Testis (tissue), 3 donors: ENCODE data around the gene NHEJ1. TPM values are rescaled to one million over a fixed set of nuclear protein-coding genes. Genes with fewer than 3 reads are reported as not detected.
"Not testable (repeated sequence)": the region's sequence is repeated elsewhere in the genome, so short reads cannot be mapped to it uniquely, and the experiment has no call there.

Experiments used
- DNase-seq: peaks from one replicate; pipeline ENCODE4 v3.0.0-alpha.2; 2019
- H3K27ac ChIP-seq, 2 donors: fragments of 200-600 bp; sonication (generic); one replicate each; pipeline ENCODE4 v1.5.1; 2019
- H3K27me3 ChIP-seq: fragments of 200-600 bp; sonication (generic); one replicate; pipeline ENCODE4 v1.5.1; 2019
- H3K36me3 ChIP-seq: fragments of 200-600 bp; sonication (generic); one replicate; pipeline ENCODE4 v1.5.1; 2017; ENCODE audit warnings: low read depth; ENCODE audit errors: missing control alignments
- H3K4me1 ChIP-seq: fragments of 200-600 bp; sonication (generic); one replicate; pipeline ENCODE4 v1.5.1; 2019
- H3K4me3 ChIP-seq, 2 donors: fragments of 200-600 bp; sonication (generic); one replicate each; pipeline ENCODE4 v1.5.1; 2017 to 2019
- H3K9me3 ChIP-seq: fragments of 200-600 bp; sonication (generic); one replicate; pipeline ENCODE4 v1.5.1; 2017
- CTCF ChIP-seq, 3 experiments: fragments of 450-650 bp in 2 of 3; fragments of 200-600 bp in 1 of 3; sonication (generic) in 1 of 3; IDR thresholded peaks; one replicate each; pipeline ENCODE4 v1.5.1; 2016 to 2019; ENCODE audit warnings: antibody characterized with exemption in 3 of 3, mild to moderate bottlenecking in 2 of 3, moderate library complexity in 1 of 3
- POLR2A ChIP-seq: fragments of 450-650 bp; IDR thresholded peaks from one replicate; pipeline ENCODE4 v1.6.1; 2017; ENCODE audit warnings: antibody characterized with exemption, mild to moderate bottlenecking, moderate library complexity
- whole genome bisulfite sequencing, 2 donors: methylation state at CpG; one replicate each; pipeline ENCODE4 v1.1.5; 2018; 5-methylcytosine and 5-hydroxymethylcytosine counted together
- intact Hi-C: fragments of 100-400 bp; cut with DNase I; formaldehyde crosslinking; loops from one replicate; pipeline ENCODE4 v1.15.1; 2023; ENCODE audit warnings: low total_unique reads
- polyA plus RNA-seq: library from polyadenylated mRNA; stranded (reverse); fragments of 350-450 nt; fragmentation: Illumina TruSeq; extraction: RNeasy Lipid Tissue Mini Kit (QIAGEN cat#74804); gene quantifications from one replicate; pipeline ENCODE4 v1.2.3, GENCODE V29; 2014; ENCODE audit warnings: low read depth, low replicate concordance; ENCODE audit not compliant: insufficient read depth
- total RNA-seq, 2 donors: library from RNA; depleted of rRNA; stranded (reverse); fragments of >200 nt; gene quantifications; one replicate each; pipeline ENCODE4 v1.2.3, GENCODE V29; 2016

Gene NHEJ1
- total and polyA plus RNA-seq, 3 donors from 2014 or later, result 33.4 to 67.0 (median 38.5) TPM

GRCh38 chr2:219206328-219207133 is 45.9 kb upstream of the NHEJ1 start, which contains the start of gene ZFAND2B:
Gene ZFAND2B, plus strand, starts transcription at chr2:219206782. Its CDS starts 206 bp downstream, at chr2:219206988.
- H3K27me3 ChIP-seq, result no peaks in the 10 kb centered on the region
- H3K36me3 ChIP-seq, result no peaks in the 10 kb centered on the region
- TF ChIP-seq POLR2A (peak; percentile 99), CTCF (IDR thresholded peaks at IDR 0.05) (peak in 2 of 3 experiments; percentile 31 to 34)
- H3K9me3 ChIP-seq, result no peaks in the 10 kb centered on the region
- peak within 1 kb of the TSS; percentile 97 for H3K27ac ChIP-seq
- WGBS, 2 donors, result 0% methylated on average over 5 to 39 of the region's 76 CpGs
- intact Hi-C loops, result no loop called here
- peaks cover 18% of the 10 kb centered on the region for H3K4me1 ChIP-seq
- DNase-seq, result peak; percentile 97
- peak within 1 kb of the TSS; percentile 69 to 80 for H3K4me3 ChIP-seq

GRCh38 chr2:219205981-219206327 is 45.3 kb upstream of the NHEJ1 start:
- peaks cover 18% of the 10 kb centered on the region for H3K4me1 ChIP-seq
- WGBS, 2 donors, result 10 to 11% methylated on average over 7 of the region's 7 CpGs
- H3K27ac ChIP-seq, result peak overlapping the region; percentile 97
- H3K9me3 ChIP-seq, result no peaks in the 10 kb centered on the region
- H3K36me3 ChIP-seq, result no peaks in the 10 kb centered on the region
- no peaks in the 10 kb centered on the region for H3K27me3 ChIP-seq
- no peak for TF ChIP-seq POLR2A
- TF ChIP-seq CTCF (IDR thresholded peaks at IDR 0.05), result no peak
- no peak for DNase-seq
- H3K4me3 ChIP-seq, result peak overlapping the region; percentile 69 to 80
- intact Hi-C loops, result no loop called here

GRCh38 chr2:219205165-219205538 is 44.5 kb upstream of the NHEJ1 start:
- intact Hi-C loops, result no loop called here
- no peak overlapping the region for H3K27ac ChIP-seq
- no peak overlapping the region for H3K4me3 ChIP-seq
- H3K4me1 ChIP-seq, result peaks cover 21% of the 10 kb centered on the region
- H3K9me3 ChIP-seq, result no peaks in the 10 kb centered on the region
- DNase-seq, result no peak
- no peaks in the 10 kb centered on the region for H3K27me3 ChIP-seq
- no peaks in the 10 kb centered on the region for H3K36me3 ChIP-seq
- TF ChIP-seq CTCF (IDR thresholded peaks at IDR 0.05) (no peak), POLR2A (no peak)
- 70 to 80% methylated on average over 5 of the region's 5 CpGs for WGBS, 2 donors

GRCh38 chr2:219204425-219205164 is 44.0 kb upstream of the NHEJ1 start:
- no peaks in the 10 kb centered on the region for H3K36me3 ChIP-seq
- H3K4me1 ChIP-seq, result peaks cover 21% of the 10 kb centered on the region
- DNase-seq, result no peak
- H3K9me3 ChIP-seq, result no peaks in the 10 kb centered on the region
- no peak for TF ChIP-seq POLR2A
- no peak for TF ChIP-seq CTCF (IDR thresholded peaks at IDR 0.05)
- H3K27me3 ChIP-seq, result no peaks in the 10 kb centered on the region
- WGBS, 2 donors, result 85 to 90% methylated on average over 7 of the region's 7 CpGs
- H3K27ac ChIP-seq, result no peak overlapping the region
- intact Hi-C loops, result no loop called here
- no peak overlapping the region for H3K4me3 ChIP-seq

GRCh38 chr2:219201331-219201730 is 40.7 kb upstream of the NHEJ1 start:
- H3K36me3 ChIP-seq, H3K4me3 ChIP-seq, intact Hi-C loops, H3K9me3 ChIP-seq, H3K27ac ChIP-seq, H3K4me1 ChIP-seq, DNase-seq, H3K27me3 ChIP-seq: not testable (repeated sequence)
- WGBS, 2 donors, result 73 to 80% methylated on average over 3 to 21 of the region's 21 CpGs

- H3K9me3 ChIP-seq, H3K27me3 ChIP-seq, intact Hi-C loops, H3K36me3 ChIP-seq, H3K4me1 ChIP-seq: not testable (repeated sequence)
- peak overlapping the region in 1 of 2 donors; percentile 20 for H3K4me3 ChIP-seq
- peak overlapping the region; percentile 63 to 68 for H3K27ac ChIP-seq
- WGBS, 2 donors, result 56 to 60% methylated on average over 20 to 26 of the region's 26 CpGs
- peak; percentile 69 for DNase-seq
Measured at GRCh38 chr2:219200502-219201326, 40.1 kb upstream of the NHEJ1 start.
